Neutrophil (primary cell): Measurements from ENCODE around the gene WNT3.
A peak's percentile ranks its signal among the peaks of the same experiment; 100 is the strongest.
"Not testable (repeated sequence)": the region's sequence is repeated elsewhere in the genome, so short reads cannot be mapped to it uniquely, and the experiment has no call there.

Source experiments
- H3K27ac ChIP-seq: fragments of 200-600 bp; sonication (generic); 2 replicates; pipeline ENCODE4 v1.5.1; 2016; ENCODE audit warnings: mild to moderate bottlenecking, moderate library complexity
- H3K27me3 ChIP-seq: fragments of 200-600 bp; sonication (generic); 2 replicates; pipeline ENCODE4 v1.6.0; 2016; ENCODE audit warnings: mild to moderate bottlenecking
- H3K36me3 ChIP-seq: fragments of 200-600 bp; sonication (generic); 2 replicates; pipeline ENCODE4 v1.5.1; 2017
- H3K4me1 ChIP-seq, 2 experiments: fragments of 200-600 bp in 1 of 2; sonication (generic) in 1 of 2; 1 replicate in 1 of 2; 2 replicates in 1 of 2; pipeline versions ENCODE4 v1.5.1 to v1.6.1; 2013 to 2016; ENCODE audit warnings: low read depth in 1 of 2, low read length in 1 of 2, mild to moderate bottlenecking in 1 of 2, moderate library complexity in 1 of 2; ENCODE audit not compliant: control insufficient read depth in 1 of 2, insufficient read depth in 1 of 2
- H3K4me3 ChIP-seq, 2 experiments: fragments of 200-600 bp in 1 of 2; sonication (generic) in 1 of 2; 1 replicate in 1 of 2; 2 replicates in 1 of 2; pipeline ENCODE4 v1.5.1; 2013 to 2016; ENCODE audit warnings: low read depth in 1 of 2, low read length in 1 of 2, mild to moderate bottlenecking in 1 of 2, moderate library complexity in 1 of 2
- H3K9me3 ChIP-seq: fragments of 200-600 bp; sonication (generic); 2 replicates; pipeline ENCODE4 v1.5.1; 2016
- CTCF ChIP-seq: fragments of 200-600 bp; sonication (generic); IDR thresholded peaks from 2 replicates; pipeline ENCODE4 v1.5.1; 2016; ENCODE audit warnings: antibody characterized with exemption

The WNT3 gene

GRCh38 chr17:46842835-46843234, 24.3 kb upstream of the WNT3 start:
- peak; percentile 46 for TF ChIP-seq CTCF
- no peaks in the 10 kb centered on the region for H3K36me3 ChIP-seq

GRCh38 chr17:46841561-46842379, 23.3 kb upstream of the WNT3 start:
- no peaks in the 10 kb centered on the region for H3K4me1 ChIP-seq
- no peaks in the 10 kb centered on the region for H3K36me3 ChIP-seq
- TF ChIP-seq CTCF, result peak; percentile 23
- H3K27ac ChIP-seq, result no peak overlapping the region
- H3K4me3 ChIP-seq, result no peak overlapping the region
- H3K9me3 ChIP-seq, result peaks cover 6% of the 10 kb centered on the region
- peaks cover 69% of the 10 kb centered on the region for H3K27me3 ChIP-seq

More at GRCh38 chr17:46842835-46843234, 24.3 kb upstream of the WNT3 start:
- Histone ChIP-seq H3K27ac (no peak overlapping the region), H3K4me1 (no peaks in the 10 kb centered on the region), H3K4me3 (no peak overlapping the region), H3K27me3 (peaks cover 69% of the 10 kb centered on the region), H3K9me3 (peaks cover 6% of the 10 kb centered on the region)

- H3K27me3 ChIP-seq, result peaks cover 69% of the 10 kb centered on the region
- H3K9me3 ChIP-seq, H3K27ac ChIP-seq: not testable (repeated sequence)
Measured at GRCh38 chr17:46840596-46840995, 22.1 kb upstream of the WNT3 start.

GRCh38 chr17:46839211-46839610, 20.7 kb upstream of the WNT3 start:
- Histone ChIP-seq H3K27me3 (peaks cover 63% of the 10 kb centered on the region), H3K9me3 (peaks cover 6% of the 10 kb centered on the region), H3K36me3 (no peaks in the 10 kb centered on the region), H3K4me3 (no peak overlapping the region), H3K27ac (no peak overlapping the region), H3K4me1 (no peaks in the 10 kb centered on the region)
- no peak for TF ChIP-seq CTCF

More at GRCh38 chr17:46840596-46840995, 22.1 kb upstream of the WNT3 start:
- H3K36me3 ChIP-seq, H3K4me3 ChIP-seq, H3K4me1 ChIP-seq: not testable (repeated sequence)

GRCh38 chr17:46837521-46837920, 19.0 kb upstream of the WNT3 start:
- Histone ChIP-seq H3K4me1 (no peaks in the 10 kb centered on the region), H3K27me3 (peaks cover 53% of the 10 kb centered on the region), H3K36me3 (no peaks in the 10 kb centered on the region), H3K4me3 (no peak overlapping the region), H3K9me3 (no peaks in the 10 kb centered on the region), H3K27ac (no peak overlapping the region)
- TF ChIP-seq CTCF, result no peak

GRCh38 chr17:46836500-46836899, 18.0 kb upstream of the WNT3 start:
- Histone ChIP-seq H3K4me3 (no peak overlapping the region), H3K27me3 (peaks cover 43% of the 10 kb centered on the region), H3K36me3 (no peaks in the 10 kb centered on the region), H3K27ac (no peak overlapping the region), H3K4me1 (no peaks in the 10 kb centered on the region), H3K9me3 (no peaks in the 10 kb centered on the region)
- no peak for TF ChIP-seq CTCF
